Lung microvascular endothelial cell (primary cell): ENCODE data around the gene TLN1. TPM values are rescaled to one million over a fixed set of nuclear protein-coding genes. Genes with fewer than 3 reads are reported as not detected.

Experiments used
- DNase-seq, 2 donors: peaks; one replicate each; pipeline versions ENCODE4 v3.0.0 to v3.0.0-alpha.2; 2010; ENCODE audit warnings: low read depth in 2 of 2
- total RNA-seq: library from RNA; depleted of rRNA; stranded (reverse); fragments of >200 nt; gene quantifications from 2 replicates; pipeline ENCODE4 v1.2.1, GENCODE V29; 2014

The TLN1 gene
- total RNA-seq, 1 donor from 2014 or later = 180 TPM

DNA sequence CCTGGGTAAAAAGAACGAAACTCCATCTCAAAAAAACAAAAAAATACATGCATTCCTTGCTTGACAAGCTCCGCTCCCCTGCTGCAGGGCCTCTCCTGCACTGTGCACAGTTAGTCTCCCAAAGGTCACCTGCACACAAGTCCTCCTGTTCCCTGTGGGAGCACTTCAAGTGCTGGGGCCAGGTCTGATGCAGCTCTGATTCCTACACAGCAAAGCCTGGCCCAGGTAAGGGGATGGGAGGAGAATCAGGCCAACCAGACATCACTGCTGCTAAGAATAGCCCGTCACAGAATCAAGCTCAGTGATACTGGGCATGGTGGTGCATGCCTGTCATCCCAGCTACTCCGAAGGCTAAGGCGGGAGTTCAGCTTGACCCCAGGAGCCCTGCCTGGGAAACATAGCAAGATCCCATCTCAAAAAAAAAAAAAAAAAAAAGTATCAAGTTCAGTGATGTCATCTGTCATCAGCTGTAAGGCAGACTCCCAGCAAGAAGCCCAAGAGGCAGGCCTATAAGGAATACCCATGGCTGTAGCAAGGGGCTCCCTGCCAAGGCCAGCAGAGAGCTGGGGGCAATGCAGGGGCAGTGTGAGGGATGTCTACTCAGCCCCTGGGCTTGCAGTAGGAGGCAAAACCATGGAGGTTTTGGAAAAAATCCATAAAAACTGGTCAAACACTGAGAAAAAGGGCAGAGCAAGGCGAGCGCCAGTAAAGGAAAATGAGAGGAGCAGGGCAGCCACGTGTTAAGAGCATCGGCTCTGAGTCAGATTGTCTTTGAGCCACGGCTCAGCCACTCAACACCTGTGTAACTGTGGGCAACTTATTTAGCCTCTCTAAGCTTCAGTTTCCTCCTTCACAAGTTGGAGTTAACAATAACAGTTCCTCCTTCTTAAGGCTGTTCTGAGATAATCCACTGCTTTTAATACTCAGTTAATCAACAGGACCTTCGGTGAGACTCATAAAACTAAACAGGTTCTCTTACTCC, 45.5 kb downstream of the TLN1 start:
- no peak for DNase-seq

DNA sequence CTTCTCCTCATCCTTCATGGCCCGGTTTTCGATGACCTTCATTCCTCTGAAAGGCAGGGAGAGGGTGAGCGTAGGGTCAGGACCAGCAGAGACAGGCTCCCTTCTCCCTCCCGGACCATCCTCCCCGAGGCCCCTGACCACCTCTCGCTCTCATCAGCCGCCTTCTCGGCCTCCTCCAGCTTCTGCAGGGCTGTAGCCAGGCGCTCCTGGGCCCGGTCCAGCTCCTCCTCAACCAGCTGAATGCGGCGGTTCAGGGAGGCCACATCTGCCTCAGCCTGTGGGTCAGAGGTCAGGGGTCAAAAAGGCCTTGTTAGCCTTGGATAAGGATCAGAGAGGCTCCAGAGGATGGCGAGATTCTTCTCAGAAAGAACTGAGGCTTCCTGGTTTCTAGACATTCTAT, 46.5 kb downstream of the TLN1 start:
- DNase-seq = no peak

DNA sequence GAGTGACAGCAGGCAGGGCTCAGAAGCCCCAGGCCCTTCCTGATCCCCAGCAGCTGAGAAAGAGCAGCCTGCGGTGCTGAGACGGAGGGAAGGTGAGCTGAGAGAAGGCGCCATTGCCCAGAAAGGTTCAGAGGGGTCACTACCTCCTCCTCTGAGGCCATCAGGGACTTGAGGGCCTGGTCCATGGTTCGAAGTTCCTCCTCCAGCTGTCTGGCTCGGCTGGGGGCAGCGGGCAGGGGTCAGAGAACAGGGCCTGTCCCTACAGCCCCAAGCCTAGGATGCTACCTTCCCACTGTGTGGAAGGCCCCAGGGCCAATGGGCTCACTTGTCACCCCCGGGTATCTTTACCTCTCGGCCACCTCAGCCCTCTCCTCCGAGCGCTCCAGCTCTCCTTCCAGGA, 47.1 kb downstream of the TLN1 start:
- no peak for DNase-seq

DNA sequence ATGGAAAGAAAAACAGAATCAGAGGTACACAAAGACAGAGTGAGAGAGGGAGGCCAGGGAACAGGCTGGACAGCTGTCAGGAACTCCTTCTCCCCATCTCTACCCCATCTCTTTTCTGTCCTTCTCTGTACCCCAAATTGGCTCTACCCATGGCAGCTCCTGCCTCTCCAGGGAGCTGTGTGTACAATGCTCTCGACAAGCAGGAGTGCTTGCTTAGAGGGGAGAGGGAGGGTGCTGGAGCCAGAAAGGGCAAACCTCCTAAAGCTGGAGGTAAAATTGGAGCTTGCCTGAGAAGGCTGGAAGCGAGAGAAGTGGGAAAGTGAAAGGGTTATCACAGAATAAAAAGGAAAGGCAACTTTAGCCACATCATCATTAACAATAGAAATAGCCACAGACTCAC, 48.7 kb downstream of the TLN1 start:
- no peak for DNase-seq

DNA sequence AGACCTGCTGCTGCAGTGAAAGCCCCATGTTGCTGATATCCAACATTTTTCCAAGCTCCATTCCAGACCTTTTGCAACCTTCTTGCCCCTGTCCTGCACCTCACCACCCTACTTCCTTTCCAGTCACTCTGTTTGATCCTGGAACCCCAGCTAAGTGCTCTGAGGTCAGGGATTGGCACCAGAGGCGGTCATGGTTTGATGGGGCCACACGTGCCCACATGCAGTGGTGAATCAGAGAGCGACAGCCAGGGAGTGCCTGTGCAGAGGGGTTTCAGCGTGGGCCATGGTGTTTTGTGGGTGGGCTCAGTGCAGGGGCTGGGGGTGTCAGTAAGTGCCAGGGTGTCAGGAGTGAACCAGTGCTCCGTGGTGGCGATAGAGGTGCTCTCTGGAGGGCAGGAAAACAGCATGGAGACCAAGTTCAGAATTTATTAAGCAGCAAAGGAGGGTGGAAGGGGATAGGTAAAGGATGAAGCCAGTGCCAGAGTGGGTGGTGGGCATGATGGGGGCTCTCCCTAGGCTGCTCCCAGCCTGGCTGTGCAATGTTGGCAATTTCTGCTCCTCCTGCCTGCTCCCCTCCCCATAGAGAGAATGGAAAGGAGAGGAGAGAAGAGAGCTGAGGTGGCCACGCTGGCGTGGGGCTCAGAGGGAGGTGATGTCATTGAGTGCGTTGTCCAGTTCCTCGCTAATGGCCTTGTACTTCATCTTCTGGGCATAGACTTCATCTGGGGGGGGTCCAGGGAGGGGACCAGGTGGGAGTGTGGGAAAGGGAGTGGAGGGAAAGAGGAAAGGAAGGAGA, 49.3 kb downstream of the TLN1 start:
- DNase-seq = no peak

GRCh38 chr9:35682051-35682450, 49.9 kb downstream of the TLN1 start:
- DNase-seq = no peak

DNA sequence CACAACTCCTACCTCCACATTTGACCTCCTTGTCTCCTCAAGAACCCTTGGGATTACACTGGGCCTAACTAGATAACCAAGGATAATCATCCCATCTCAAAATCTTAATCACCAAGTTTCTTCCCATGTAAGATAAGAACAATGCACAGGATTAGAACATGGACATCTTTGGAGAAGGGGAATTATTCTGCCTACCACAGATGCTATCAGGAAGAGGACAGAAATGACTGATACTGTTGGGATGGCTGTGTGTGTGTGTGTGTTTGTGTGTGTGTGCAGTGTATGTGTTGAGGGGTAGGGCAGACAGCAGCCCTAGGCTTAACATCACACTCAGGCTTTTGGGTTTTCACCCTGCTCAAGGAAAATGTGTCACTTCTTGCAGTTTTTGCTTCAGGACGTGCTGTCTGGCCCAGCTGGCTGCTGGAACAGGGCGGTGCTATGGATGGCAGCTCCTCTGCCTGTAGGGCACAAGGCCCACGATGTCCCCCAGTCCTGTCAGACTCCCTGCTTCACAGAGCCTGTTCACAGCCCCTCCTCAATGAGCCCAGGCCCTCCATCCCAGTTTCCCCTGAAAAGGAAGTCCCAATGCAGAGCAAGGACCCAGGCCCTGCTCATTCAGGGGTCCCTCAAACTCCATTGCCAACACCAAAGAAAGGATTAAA, 50.5 kb downstream of the TLN1 start:
- DNase-seq = no peak

DNA sequence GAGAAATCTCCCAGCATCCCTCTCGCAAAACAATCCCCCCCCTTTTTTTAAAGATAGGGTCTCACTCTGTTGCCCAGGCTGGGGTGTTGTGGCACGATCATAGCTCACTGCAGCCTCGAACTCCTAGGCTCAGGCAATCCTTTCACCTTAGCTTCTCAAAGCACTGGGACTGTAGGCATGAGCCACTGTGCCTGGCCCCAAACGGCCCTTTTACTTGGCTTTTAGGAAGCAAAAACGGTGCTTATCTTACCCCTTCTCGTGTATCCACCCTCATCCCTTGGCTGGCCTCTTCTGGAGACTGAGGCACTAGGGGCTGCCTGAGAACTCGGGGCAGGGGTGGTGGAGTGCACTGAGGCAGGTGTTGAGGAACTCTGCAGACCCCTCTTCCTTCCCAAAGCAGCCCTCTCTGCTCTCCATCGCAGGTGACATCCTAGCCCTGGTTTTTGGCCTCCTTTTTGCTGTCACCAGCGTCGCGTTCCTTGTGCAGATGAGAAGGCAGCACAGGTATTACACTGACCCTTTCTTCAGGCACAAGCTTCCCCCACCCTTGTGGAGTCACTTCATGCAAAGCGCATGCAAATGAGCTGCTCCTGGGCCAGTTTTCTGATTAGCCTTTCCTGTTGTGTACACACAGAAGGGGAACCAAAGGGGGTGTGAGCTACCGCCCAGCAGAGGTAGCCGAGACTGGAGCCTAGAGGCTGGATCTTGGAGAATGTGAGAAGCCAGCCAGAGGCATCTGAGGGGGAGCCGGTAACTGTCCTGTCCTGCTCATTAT, 51.5 kb downstream of the TLN1 start:
- no peak for DNase-seq

DNA sequence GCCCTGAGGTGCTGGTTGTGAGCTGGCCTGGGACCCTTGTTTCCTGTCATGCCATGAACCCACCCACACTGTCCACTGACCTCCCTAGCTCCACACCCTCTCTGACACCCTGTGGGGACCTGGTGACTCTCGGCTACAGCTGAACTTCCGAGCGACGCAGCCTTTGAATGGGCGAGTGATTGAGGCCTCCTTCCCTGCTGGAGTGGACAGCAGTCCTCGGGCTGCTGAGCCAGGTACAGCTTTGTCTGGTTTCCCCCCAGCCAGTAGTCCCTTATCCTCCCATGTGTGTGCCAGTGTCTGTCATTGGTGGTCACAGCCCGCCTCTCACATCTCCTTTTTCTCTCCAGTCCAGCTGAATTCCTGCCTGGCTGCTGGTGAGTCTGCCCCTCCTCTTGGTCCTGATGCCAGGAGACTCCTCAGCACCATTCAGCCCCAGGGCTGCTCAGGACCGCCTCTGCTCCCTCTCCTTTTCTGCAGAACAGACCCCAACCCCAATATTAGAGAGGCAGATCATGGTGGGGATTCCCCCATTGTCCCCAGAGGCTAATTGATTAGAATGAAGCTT, 52.1 kb downstream of the TLN1 start:
- no peak for DNase-seq

GRCh38 chr9:35679091-35679490, 52.9 kb downstream of the TLN1 start:
- no peak for DNase-seq

- peak in 1 of 2 donors; percentile 42 for DNase-seq
Observed at GRCh38 chr9:35675732-35676392, 56.1 kb downstream of the TLN1 start.

DNA sequence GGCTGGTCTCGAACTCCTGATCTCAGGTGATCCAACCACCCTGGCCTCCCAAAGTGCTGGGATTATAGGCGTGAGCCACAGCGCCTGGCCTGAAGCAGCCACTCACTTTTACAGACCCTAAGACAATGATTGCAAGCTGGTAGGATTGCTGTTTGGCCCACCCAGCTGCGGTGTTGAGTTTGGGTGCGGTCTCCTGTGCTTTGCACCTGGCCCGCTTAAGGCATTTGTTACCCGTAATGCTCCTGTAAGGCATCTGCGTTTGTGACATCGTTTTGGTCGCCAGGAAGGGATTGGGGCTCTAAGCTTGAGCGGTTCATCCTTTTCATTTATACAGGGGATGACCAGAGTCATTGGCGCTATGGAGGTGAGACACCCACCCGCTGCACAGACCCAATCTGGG, 56.8 kb downstream of the TLN1 start:
- no peak for DNase-seq

DNA sequence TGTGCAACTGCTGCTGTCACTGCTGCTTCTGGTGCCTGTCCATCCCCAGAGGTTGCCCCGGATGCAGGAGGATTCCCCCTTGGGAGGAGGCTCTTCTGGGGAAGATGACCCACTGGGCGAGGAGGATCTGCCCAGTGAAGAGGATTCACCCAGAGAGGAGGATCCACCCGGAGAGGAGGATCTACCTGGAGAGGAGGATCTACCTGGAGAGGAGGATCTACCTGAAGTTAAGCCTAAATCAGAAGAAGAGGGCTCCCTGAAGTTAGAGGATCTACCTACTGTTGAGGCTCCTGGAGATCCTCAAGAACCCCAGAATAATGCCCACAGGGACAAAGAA, 58.0 kb downstream of the TLN1 start:
- DNase-seq = no peak

- no peak for DNase-seq
Observed at GRCh38 chr9:35673132-35674024, 58.6 kb downstream of the TLN1 start, which contains the start of gene CA9. TSS of gene CA9 (plus strand) at chr9:35673928. CDS start at chr9:35673960, 32 bp downstream.

GRCh38 chr9:35669331-35670145, 62.5 kb downstream of the TLN1 start:
- peak; percentile 24 to 28 for DNase-seq

DNA sequence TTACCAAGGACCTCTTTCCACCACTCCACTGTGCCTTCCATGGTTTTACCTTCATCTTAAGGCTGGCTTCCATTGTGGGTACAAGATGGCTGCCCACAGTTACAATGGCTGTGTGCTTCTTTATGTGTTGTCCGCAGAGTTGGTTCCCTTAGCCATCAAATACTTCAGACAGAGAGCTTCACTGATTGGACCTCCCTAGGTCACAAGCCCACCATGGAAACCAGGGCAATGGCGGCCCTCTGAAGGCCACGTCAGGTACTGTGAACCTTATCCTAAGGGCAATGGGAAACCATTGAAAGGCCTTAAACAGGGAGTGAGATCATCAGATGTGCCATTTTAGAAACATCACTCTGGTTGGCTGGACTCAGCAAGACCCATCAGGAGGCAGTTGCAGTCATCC, 64.1 kb downstream of the TLN1 start:
- DNase-seq = no peak

DNA sequence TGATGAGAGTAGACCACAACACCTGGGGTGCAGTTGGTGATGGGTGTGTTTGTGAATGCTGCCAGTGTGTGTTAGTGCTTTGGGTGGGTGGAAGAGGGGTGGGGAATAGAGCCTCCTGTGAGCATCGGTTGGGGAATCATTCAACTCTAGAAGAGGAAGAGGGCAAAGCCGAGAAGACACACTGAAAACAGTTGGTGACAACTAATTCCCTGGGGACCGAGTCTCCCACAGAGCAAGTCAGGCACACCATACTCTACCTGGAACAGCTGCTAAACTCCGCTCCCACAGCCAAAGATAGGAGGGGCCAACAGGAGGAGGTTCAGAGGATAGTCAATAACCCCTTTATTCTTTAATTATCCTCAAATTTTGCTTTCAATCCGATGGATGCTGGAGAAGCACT, 65.4 kb downstream of the TLN1 start:
- no peak for DNase-seq

DNA sequence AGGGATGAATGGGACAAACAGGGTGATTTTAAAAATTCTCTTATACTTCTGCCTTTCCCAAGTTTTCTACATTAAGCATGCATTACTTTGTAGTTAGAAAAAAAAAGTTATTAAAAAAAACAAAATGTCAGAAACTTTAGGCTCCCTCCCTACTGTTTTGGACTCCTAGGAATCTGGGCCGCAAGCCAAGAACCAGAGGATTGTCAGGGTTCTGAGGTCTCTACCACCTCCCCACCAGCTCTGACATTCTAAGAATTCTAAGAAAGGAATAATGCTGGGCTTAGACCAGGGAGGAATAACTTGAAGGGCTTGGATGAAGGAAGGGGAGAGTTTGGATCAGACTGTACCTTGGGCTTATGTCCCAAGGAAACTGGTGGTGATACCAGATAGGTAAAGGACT, 66.0 kb downstream of the TLN1 start:
- no peak for DNase-seq

GRCh38 chr9:35665471-35665818, 66.5 kb downstream of the TLN1 start:
- no peak for DNase-seq
